Gastroesophageal sphincter (tissue), 3 donors: ENCODE data around the gene MTUS2.

Source experiments
- CTCF ChIP-seq, 4 experiments: fragments of 200-600 bp in 2 of 4; fragments of 450-650 bp in 2 of 4; sonication (generic) in 1 of 4; IDR thresholded peaks; one replicate each; pipeline ENCODE4 v1.5.1; 2017 to 2019; ENCODE audit warnings: antibody characterized with exemption in 4 of 4, mild to moderate bottlenecking in 2 of 4, moderate library complexity in 2 of 4
- EP300 ChIP-seq: sonication (generic); formaldehyde crosslinking; IDR thresholded peaks from one replicate; pipeline ENCODE4 v1.6.1; 2017; ENCODE audit warnings: antibody characterized with exemption, mild to moderate bottlenecking
- POLR2A ChIP-seq, 2 donors: fragments of 450-650 bp; IDR thresholded peaks; one replicate each; pipeline ENCODE4 v1.6.1; 2017; ENCODE audit warnings: antibody characterized with exemption in 2 of 2, mild to moderate bottlenecking in 2 of 2, moderate library complexity in 1 of 2

GRCh38 chr13:29542381-29542780 is 722.2 kb downstream of the MTUS2 start:
- TF ChIP-seq CTCF (IDR thresholded peaks at IDR 0.05) (no peak), POLR2A (IDR thresholded peaks at IDR 0.05) (no peak), EP300 (no peak)
